A673 (cell line): ENCODE data around the gene ME3.

ENCODE experiments used
- CTCF ChIP-seq: fragments of 300-800, 200-600 bp; sonication (generic); conservative IDR thresholded peaks from 2 replicates; pipeline ENCODE4 v1.5.1; 2017; ENCODE audit warnings: low read depth, mild to moderate bottlenecking, antibody characterized with exemption, low read length, moderate library complexity, mixed read lengths
- EZH2 ChIP-seq: fragments of 200-600 bp; sonication (generic); IDR thresholded peaks from 2 replicates; pipeline ENCODE4 v1.6.1; 2017; ENCODE audit warnings: borderline replicate concordance, low read depth, mild to moderate bottlenecking, mixed read lengths, antibody characterized with exemption, low read length; ENCODE audit not compliant: poor library complexity, severe bottlenecking

DNA sequence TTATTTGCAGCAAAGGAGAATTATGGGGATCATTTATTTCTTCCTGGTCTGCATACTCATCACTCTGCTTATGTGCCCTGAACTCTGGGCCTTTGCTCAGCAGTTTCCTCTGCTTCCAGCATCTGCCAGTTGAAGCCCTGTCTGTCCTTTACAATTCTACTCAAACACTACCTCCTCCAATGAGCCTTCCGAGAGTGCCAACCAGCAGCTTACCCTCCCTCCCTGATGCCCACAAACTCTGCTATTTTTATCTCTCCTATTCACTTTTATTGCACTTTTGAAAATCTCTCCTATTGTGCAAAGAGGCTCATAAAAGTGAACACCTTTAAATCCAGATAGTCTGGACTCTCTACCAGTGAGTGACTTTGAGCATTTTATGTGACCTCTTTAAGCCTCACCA is 3.6 kb upstream of the ME3 start:
- TF ChIP-seq CTCF (no peak), EZH2 (no peak)
